ENCODE measurements around the gene BRWD1. TPM values are rescaled to one million over a fixed set of nuclear protein-coding genes. Genes with fewer than 3 reads are reported as not detected.

Gene BRWD1
- total RNA-seq, 4 donors from 2014 or later, result 41.7 to 69.0 (median 47.1) TPM

DNA sequence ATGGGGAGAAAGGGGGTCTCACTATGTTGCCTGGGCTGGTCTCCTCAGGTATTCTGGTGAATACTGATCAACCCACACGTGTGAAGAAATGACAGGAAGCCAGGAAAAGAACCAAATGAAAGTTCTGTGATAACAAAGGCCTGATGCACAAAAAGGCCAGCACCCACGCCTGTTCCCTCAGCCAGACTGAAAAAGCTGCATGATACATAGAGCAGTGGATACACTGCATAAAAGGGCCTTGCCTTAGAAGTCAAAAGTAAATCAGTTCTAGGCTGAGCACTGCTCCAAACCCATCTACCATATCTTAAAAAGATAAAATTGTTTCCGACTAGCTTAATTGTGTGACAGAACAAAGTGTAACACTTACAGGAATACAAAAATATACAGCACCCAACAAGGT, 93.3 kb downstream of the BRWD1 start:
- ATAC-seq (ENCODE audit: low FRiP score), result no peak
- DNase-seq (ENCODE audit: low spot score), result no peak
- no peak for TF ChIP-seq CTCF (IDR thresholded peaks at IDR 0.05)

DNA sequence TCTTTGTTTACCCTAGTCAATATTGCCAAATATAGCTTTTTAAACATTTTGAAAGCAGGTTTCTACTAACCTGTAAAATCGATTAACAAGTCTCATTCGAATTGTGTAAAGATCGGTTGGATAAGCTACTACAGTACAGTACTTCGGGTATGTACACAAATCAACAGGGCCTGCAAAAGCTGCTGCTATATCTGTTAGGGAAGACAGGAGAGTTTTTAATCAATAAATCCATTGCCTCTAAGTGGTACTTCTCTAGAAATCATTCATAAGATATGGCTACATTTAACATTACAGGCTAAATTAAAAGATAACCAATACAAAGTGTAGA, 95.4 kb downstream of the BRWD1 start:
- no peak for TF ChIP-seq CTCF (IDR thresholded peaks at IDR 0.05)
- ATAC-seq (ENCODE audit: low FRiP score), result no peak
- no peak for DNase-seq (ENCODE audit: low spot score)

DNA sequence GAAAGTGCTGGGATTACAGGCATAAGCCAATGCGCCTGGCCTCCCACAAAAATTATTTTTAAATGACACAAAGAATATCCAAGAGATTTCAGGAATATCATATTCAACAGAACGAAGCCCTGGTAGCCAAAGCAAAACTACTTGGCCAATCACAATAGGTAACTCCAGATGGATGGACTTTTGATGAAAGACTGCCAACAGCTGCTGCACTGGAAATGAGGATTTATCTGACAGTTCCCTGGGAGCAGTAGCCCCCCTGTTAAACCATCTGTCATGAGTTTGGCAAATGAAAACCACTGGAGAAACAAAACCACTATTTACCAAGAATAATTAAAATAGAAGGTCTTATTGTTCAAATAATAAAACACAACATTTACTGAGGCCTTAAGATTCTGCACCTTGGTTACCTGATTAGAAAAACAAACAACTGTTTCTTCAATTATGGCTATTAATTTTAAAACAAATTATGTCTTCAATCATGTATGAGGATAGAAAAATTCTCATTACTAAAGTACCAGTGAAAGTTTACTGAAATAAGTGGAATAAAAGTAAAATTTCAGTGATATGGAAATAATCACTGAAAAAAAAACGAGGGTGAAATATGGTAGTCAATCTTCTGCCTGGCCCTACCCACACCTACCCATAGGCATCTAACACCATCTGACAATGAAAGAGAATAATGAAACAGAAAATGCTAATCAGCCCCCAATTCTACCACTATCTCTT, 95.9 kb downstream of the BRWD1 start:
- no peak for TF ChIP-seq CTCF (IDR thresholded peaks at IDR 0.05)
- DNase-seq (ENCODE audit: low spot score) (no peak), ATAC-seq (ENCODE audit: low FRiP score) (no peak)

GRCh38 chr21:39216290-39216689, 97.1 kb downstream of the BRWD1 start:
- no peak for TF ChIP-seq CTCF (IDR thresholded peaks at IDR 0.05)
- ATAC-seq (ENCODE audit: low FRiP score) (no peak), DNase-seq (ENCODE audit: low spot score) (no peak)

- ATAC-seq (ENCODE audit: low FRiP score), result no peak
- no peak for TF ChIP-seq CTCF (IDR thresholded peaks at IDR 0.05)
- no peak for DNase-seq (ENCODE audit: low spot score)
Measured at GRCh38 chr21:39215078-39215477, 98.4 kb downstream of the BRWD1 start.

GRCh38 chr21:39209334-39209688, 104.1 kb downstream of the BRWD1 start:
- ATAC-seq (ENCODE audit: low FRiP score) (no peak), DNase-seq (ENCODE audit: low spot score) (no peak)
- no peak for TF ChIP-seq CTCF (IDR thresholded peaks at IDR 0.05)

GRCh38 chr21:39208624-39209333, 104.7 kb downstream of the BRWD1 start:
- TF ChIP-seq CTCF (IDR thresholded peaks at IDR 0.05), result no peak

More at GRCh38 chr21:39208624-39209333, 104.7 kb downstream of the BRWD1 start:
- ATAC-seq (ENCODE audit: low FRiP score) (no peak), DNase-seq (ENCODE audit: low spot score) (no peak)

Data from omental fat pad (tissue), 4 donors.